ENCODE results near the gene CBLB. TPM values are rescaled to one million over a fixed set of nuclear protein-coding genes. Genes with fewer than 3 reads are reported as not detected.

Gene CBLB
- total RNA-seq, 2 experiments from 2014 or later = 72.8 to 78.9 TPM

DNA sequence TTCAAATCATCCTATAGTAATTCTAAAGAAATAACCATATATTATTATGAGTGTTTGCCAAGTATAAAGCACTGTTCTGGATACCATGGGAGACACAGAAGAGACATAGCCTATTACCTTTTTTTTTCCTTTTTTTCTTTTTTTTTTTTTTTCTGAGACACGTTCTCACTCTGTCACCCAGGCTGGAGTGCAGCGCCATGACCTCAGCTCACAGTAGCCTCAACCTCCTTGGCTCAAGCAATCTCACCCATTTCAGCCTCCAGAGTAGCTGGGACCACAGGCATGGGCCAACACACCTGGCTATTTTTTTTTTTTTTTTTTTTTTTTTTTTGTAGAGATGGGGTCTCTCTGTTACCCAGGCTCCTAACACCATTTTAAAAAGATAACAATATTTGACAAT lies 30.9 kb downstream of the CBLB start:
- Mint-ChIP-seq H3K9me3 (no peaks in the 10 kb centered on the region), H3K36me3 (ENCODE audit: low read depth) (peaks cover 50% of the 10 kb centered on the region), H3K27me3 (ENCODE audit: low read depth) (no peaks in the 10 kb centered on the region), H3K4me1 (ENCODE audit: low read depth) (peaks cover 64% of the 10 kb centered on the region), H3K27ac (no peak overlapping the region), H3K4me3 (no peak overlapping the region)
- intact Hi-C loops (cut with micrococcal nuclease) = no loop called here
- CTCF ChIA-PET = interaction anchor here (0.6 to 1.5 kb wide), 4 partner anchors 24 to 377 kb away, joined by 3 to 4 read pairs (median 4); no protein-coding TSS in a partner anchor
- DNase-seq = no peak

DNA sequence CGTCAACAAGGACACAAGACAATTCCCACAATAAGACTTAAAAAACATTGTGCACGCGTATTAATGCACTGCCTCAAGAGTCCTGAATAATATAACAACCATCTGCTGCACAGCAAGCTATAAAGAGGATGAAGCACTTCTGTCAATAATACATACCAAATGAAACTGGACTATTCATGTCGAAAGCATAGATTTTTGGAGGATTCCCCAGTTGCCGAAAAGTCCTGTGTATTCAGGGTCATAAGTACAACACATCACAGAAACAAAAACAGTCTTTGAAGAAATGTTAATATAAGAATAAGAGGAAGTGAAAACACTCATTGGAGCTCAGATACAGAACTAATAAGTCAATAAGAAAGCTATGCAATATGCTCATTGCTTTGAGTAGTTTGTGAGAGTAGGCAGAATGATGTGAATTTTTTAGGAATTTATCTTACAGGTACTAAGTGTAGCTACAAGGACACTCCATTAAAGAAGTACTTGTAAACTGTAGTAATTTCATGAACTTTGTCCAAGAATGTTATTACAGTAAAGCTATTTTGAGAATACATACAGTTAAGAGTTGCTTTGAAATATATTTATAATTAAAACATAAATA lies 31.6 kb downstream of the CBLB start:
- intact Hi-C loops (cut with micrococcal nuclease) = no loop called here
- peaks cover 72% of the 10 kb centered on the region for H3K4me1 Mint-ChIP-seq (ENCODE audit: low read depth)
- no peak overlapping the region for H3K4me3 Mint-ChIP-seq
- CTCF ChIA-PET = interaction anchor here (0.6 to 1.5 kb wide), 4 partner anchors 25 to 171 kb away, joined by 3 to 5 read pairs (median 4); no protein-coding TSS in a partner anchor
- peak overlapping the region; percentile 10 for H3K27ac Mint-ChIP-seq
- no peaks in the 10 kb centered on the region for H3K27me3 Mint-ChIP-seq (ENCODE audit: low read depth)
- no peaks in the 10 kb centered on the region for H3K9me3 Mint-ChIP-seq
- peak; percentile 26 for DNase-seq
- peaks cover 50% of the 10 kb centered on the region for H3K36me3 Mint-ChIP-seq (ENCODE audit: low read depth)

DNA sequence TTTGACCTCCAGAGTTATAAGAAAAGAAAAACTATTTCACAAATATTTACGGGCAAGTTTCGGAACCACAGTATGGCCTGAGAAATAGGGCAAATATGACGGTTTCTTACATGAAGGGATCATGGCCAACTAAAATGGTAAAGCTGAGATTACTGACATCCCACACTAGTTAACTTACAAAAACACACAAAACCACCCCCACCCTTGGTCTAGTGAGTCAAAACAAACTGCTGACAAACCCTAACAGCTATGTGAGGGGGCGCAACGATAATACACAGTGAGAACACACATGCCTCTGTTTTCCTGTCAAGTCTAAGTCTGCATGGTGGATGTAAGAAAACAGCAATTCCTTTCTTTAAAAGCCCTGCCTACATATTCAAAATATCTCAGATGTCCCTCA lies 32.3 kb downstream of the CBLB start:
- intact Hi-C loops (cut with micrococcal nuclease) = no loop called here
- Mint-ChIP-seq H3K4me3 (no peak overlapping the region), H3K36me3 (ENCODE audit: low read depth) (peaks cover 47% of the 10 kb centered on the region), H3K4me1 (ENCODE audit: low read depth) (peaks cover 77% of the 10 kb centered on the region), H3K9me3 (no peaks in the 10 kb centered on the region), H3K27me3 (ENCODE audit: low read depth) (no peaks in the 10 kb centered on the region), H3K27ac (peak overlapping the region; percentile 10)
- CTCF ChIA-PET = interaction anchor here (0.6 to 1.1 kb wide), 3 partner anchors 26 to 724 kb away, joined by 3 to 4 read pairs (median 3); no protein-coding TSS in a partner anchor
- peak; percentile 61 for DNase-seq

DNA sequence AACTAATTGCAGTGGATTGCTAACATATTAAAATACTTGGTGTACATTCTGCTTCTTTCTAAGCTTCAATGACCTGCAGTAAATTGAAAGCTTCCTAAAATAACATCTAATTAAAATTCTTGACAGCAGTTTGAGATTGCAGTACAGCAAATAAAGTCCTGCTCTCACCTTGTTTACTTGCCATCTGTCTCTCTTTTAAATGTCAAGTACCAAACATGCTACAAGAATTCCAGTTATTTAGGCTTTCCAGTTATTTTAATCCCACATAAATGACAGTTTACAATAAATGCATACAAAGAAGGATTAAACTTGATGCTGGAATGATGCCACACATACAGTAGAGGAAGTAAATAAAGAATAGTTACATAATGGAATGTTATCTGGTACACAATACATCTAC lies 33.2 kb downstream of the CBLB start:
- Mint-ChIP-seq H3K27ac (no peak overlapping the region), H3K36me3 (ENCODE audit: low read depth) (peaks cover 54% of the 10 kb centered on the region)
- intact Hi-C loops (cut with micrococcal nuclease) = loop anchor here (1.0 kb wide), 1 partner anchor 9 kb away; no protein-coding TSS in a partner anchor

DNA sequence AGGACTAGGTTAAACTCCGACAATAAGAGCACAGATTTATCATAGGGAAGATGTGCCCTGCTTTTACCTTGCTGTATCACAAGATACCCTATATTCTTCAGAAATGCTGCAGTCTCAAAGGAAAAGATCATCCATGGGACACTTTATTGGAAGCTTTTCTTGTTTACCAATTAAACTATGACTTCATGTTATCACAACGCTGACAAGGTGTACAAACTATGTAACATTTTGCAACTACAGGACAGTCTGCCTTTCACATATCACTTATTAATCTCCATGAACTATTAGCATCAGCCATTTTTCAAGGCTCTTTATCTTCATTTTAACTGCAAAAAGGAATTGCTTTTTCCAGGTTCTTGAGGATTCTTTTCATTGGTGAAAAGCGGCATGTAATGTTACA lies 34.0 kb downstream of the CBLB start:
- no peak for DNase-seq
- Mint-ChIP-seq H3K4me3 (no peak overlapping the region), H3K27me3 (ENCODE audit: low read depth) (no peaks in the 10 kb centered on the region), H3K36me3 (ENCODE audit: low read depth) (peaks cover 48% of the 10 kb centered on the region), H3K9me3 (no peaks in the 10 kb centered on the region), H3K4me1 (ENCODE audit: low read depth) (peaks cover 86% of the 10 kb centered on the region), H3K27ac (no peak overlapping the region)
- intact Hi-C loops (cut with micrococcal nuclease) = loop anchor here (1.0 kb wide), 1 partner anchor 10 kb away; no protein-coding TSS in a partner anchor
- CTCF ChIA-PET = interaction anchor here (1.1 kb wide), 1 partner anchor 180 kb away, joined by 3 read pairs; no protein-coding TSS in a partner anchor

More for the DNA sequence above, 33.2 kb downstream of the CBLB start:
- no peak for DNase-seq
- Mint-ChIP-seq H3K4me1 (ENCODE audit: low read depth) (peaks cover 87% of the 10 kb centered on the region), H3K4me3 (no peak overlapping the region), H3K9me3 (no peaks in the 10 kb centered on the region), H3K27me3 (ENCODE audit: low read depth) (no peaks in the 10 kb centered on the region)
- CTCF ChIA-PET = interaction anchor here (1.1 kb wide), 1 partner anchor 179 kb away, joined by 3 read pairs; no protein-coding TSS in a partner anchor

DNA sequence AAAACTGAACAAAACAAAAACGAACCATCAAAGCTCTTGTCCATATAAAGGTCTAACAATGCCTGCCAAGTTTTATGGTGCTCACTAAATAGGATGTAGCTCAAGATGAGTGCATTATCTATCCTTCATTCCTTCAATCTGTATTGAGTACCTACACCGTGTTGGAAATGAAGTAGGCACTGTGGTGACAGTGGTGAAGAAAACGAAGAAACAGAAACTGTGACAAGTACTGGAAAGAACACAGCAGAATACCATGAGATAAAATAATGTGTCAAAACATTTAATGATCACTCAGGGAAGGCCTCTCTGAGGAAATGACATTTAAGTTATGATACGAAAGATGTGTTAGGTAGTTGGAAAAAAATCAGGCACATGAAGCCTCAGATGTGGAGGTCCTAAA lies 36.2 kb downstream of the CBLB start:
- H3K4me1 Mint-ChIP-seq (ENCODE audit: low read depth) = peaks cover 80% of the 10 kb centered on the region
- no peaks in the 10 kb centered on the region for H3K27me3 Mint-ChIP-seq (ENCODE audit: low read depth)
- peak overlapping the region; percentile 45 for H3K4me3 Mint-ChIP-seq
- intact Hi-C loops (cut with micrococcal nuclease) = no loop called here
- peak; percentile 28 for DNase-seq
- peak overlapping the region; percentile 84 for H3K27ac Mint-ChIP-seq
- CTCF ChIA-PET = no interaction called here
- no peaks in the 10 kb centered on the region for H3K9me3 Mint-ChIP-seq
- H3K36me3 Mint-ChIP-seq (ENCODE audit: low read depth) = peaks cover 40% of the 10 kb centered on the region

DNA sequence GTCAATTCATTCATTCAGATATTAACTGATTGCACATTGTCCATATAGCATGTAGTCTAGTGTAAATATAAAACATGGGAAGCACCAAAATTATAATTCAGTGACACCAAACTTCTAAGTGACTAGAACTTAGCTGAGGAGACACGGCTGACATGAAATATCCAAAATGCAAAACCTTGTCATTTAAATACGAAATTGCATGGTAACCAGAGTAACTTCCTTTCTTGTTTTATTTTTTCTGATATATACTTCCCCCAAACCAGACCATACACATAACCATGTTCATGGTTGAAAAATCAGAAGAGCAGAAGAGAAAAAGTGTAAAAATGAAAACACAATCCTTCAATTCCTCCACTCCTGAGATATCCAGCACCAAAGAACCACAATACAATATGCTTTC lies 38.0 kb downstream of the CBLB start:
- intact Hi-C loops (cut with micrococcal nuclease) = loop anchor here (1.0 to 2.0 kb wide), 2 partner anchors 35 to 180 kb away; no protein-coding TSS in a partner anchor
- peak overlapping the region; percentile 90 for H3K27ac Mint-ChIP-seq
- no peaks in the 10 kb centered on the region for H3K27me3 Mint-ChIP-seq (ENCODE audit: low read depth)
- DNase-seq = no peak
- no peak overlapping the region for H3K4me3 Mint-ChIP-seq
- CTCF ChIA-PET = no interaction called here
- peaks cover 80% of the 10 kb centered on the region for H3K4me1 Mint-ChIP-seq (ENCODE audit: low read depth)
- H3K9me3 Mint-ChIP-seq = no peaks in the 10 kb centered on the region
- peaks cover 36% of the 10 kb centered on the region for H3K36me3 Mint-ChIP-seq (ENCODE audit: low read depth)

DNA sequence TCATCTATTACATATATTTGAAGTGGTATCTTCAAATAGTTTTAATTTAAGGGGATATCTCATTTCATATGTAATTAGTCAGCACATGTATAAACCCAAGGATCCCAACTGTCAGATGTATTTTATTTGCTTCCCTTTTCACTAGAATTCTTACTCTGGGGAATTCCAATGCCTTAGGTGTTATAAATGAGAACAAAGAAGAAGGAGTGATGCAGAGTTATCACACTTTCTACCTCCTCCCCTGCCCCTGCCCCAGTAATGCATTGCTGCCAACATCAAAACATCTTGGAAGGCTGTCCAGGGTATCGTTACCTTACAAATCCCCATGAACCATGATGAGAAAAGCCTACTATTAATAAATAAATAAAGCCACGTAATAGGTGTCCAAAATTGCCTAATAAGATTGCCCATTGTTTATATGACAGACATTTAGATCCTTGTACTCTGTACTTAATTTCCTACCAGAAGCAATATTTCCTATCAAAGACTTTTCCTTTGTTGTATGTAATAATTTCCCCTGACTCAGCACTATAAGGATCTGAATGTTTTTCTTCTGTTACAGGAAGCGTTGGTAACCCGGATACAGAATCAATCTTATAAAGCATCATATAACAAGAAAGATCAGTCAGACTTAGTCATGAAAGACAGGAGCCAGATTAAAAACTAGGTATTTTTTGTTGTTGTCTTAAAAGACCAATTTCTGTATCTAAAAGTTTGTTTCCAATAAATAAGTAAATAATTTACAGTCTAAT lies 38.8 kb downstream of the CBLB start:
- intact Hi-C loops (cut with micrococcal nuclease) = loop anchor here (1.0 to 2.0 kb wide), 2 partner anchors 36 to 181 kb away; no protein-coding TSS in a partner anchor
- Mint-ChIP-seq H3K4me1 (ENCODE audit: low read depth) (peaks cover 79% of the 10 kb centered on the region), H3K9me3 (no peaks in the 10 kb centered on the region), H3K27ac (peak overlapping the region; percentile 90), H3K27me3 (ENCODE audit: low read depth) (no peaks in the 10 kb centered on the region), H3K36me3 (ENCODE audit: low read depth) (peaks cover 37% of the 10 kb centered on the region), H3K4me3 (no peak overlapping the region)
- DNase-seq = peak; percentile 27
- CTCF ChIA-PET = interaction anchor here (1.1 kb wide), 1 partner anchor 143 kb away, joined by 3 read pairs; no protein-coding TSS in a partner anchor

DNA sequence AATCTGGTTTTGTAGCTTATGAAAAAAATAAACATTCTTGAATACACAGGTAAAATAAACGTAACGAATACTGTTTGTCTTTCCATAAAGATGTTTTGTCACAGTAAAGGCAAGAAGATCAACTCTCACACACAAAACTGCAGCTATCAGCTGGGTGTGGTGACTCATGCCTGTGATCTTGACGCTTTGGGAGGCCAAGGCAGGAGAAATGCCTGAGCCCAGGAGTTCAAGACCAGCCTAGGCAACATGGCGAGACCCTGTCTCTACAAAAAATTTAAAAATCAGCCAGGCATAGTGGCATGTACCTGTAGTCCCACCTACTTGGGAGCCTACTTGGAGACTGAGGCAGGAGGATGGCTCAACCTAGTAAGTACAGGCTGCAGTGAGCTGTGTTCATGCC lies 39.6 kb downstream of the CBLB start:
- peak overlapping the region; percentile 90 for H3K27ac Mint-ChIP-seq
- DNase-seq = peak; percentile 61
- peaks cover 79% of the 10 kb centered on the region for H3K4me1 Mint-ChIP-seq (ENCODE audit: low read depth)
- no peaks in the 10 kb centered on the region for H3K9me3 Mint-ChIP-seq
- CTCF ChIA-PET = interaction anchor here (1.1 kb wide), 1 partner anchor 142 kb away, joined by 3 read pairs; no protein-coding TSS in a partner anchor
- peaks cover 38% of the 10 kb centered on the region for H3K36me3 Mint-ChIP-seq (ENCODE audit: low read depth)
- H3K27me3 Mint-ChIP-seq (ENCODE audit: low read depth) = no peaks in the 10 kb centered on the region
- peak overlapping the region; percentile 17 for H3K4me3 Mint-ChIP-seq
- intact Hi-C loops (cut with micrococcal nuclease) = no loop called here

DNA sequence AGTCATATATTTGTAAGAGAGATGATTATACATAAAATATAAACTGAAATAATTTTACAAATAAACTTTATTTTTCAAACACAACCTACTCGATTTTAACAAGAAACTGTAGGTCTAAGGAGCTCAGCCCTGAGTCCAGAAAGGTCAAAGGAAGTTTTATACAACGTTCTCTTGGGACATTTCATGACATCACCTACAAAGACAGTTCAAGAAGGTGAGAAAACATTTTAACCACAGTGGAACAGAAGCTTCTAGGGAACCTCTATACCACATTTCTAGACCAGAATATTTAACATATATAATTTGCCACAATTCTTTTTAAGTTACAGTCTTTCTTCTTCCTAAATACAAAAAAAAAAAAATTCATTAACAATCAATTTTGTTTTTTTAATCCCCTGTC lies 40.1 kb downstream of the CBLB start:
- Mint-ChIP-seq H3K27me3 (ENCODE audit: low read depth) (no peaks in the 10 kb centered on the region), H3K4me3 (peak overlapping the region; percentile 17), H3K36me3 (ENCODE audit: low read depth) (peaks cover 40% of the 10 kb centered on the region), H3K4me1 (ENCODE audit: low read depth) (peaks cover 80% of the 10 kb centered on the region), H3K27ac (peak overlapping the region; percentile 90), H3K9me3 (no peaks in the 10 kb centered on the region)
- CTCF ChIA-PET = interaction anchor here (1.1 kb wide), 1 partner anchor 142 kb away, joined by 3 read pairs; no protein-coding TSS in a partner anchor
- no peak for DNase-seq
- intact Hi-C loops (cut with micrococcal nuclease) = no loop called here

DNA sequence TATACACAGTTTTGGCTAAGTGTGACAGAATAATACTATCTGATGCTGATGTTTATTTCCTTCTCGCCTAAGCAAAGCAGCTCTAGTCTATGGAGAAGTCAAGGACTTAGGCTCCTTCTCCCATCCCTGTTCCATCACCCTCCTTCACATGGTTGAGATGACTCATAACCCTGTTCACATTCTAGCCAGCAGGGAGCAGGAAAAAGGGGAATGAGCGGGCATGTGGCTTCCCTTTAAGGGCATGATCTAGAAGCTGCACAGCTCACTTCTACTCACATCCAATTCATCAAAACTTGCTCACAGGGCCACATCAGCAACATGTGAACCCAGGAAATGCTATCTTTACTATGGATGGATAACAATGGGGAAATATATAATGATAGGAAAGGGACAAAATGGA lies 40.9 kb downstream of the CBLB start:
- CTCF ChIA-PET = no interaction called here
- intact Hi-C loops (cut with micrococcal nuclease) = loop anchor here (1.0 kb wide), 14 partner anchors 19 to 600 kb away; no protein-coding TSS in a partner anchor
- H3K36me3 Mint-ChIP-seq (ENCODE audit: low read depth) = peaks cover 45% of the 10 kb centered on the region
- H3K27ac Mint-ChIP-seq = peak overlapping the region; percentile 99
- H3K27me3 Mint-ChIP-seq (ENCODE audit: low read depth) = no peaks in the 10 kb centered on the region
- H3K4me3 Mint-ChIP-seq = peak overlapping the region; percentile 41
- DNase-seq = peak; percentile 26
- H3K9me3 Mint-ChIP-seq = no peaks in the 10 kb centered on the region
- H3K4me1 Mint-ChIP-seq (ENCODE audit: low read depth) = peaks cover 84% of the 10 kb centered on the region

Measured in activated naive CD4-positive, alpha-beta T cell treated with anti-CD3 and anti-CD28 coated beads for 36 hours (primary cell).